Activated CD4-positive, alpha-beta T cell treated with anti-CD3 and anti-CD28 coated beads, Interleukin-2, amount 50 U/mL, for 1 hour (primary cell): ENCODE data around the gene PTGDR.

ENCODE experiments used
- DNase-seq: peaks from one replicate; pipeline ENCODE4 v3.0.0-alpha.2; 2020

The PTGDR gene, protein sequence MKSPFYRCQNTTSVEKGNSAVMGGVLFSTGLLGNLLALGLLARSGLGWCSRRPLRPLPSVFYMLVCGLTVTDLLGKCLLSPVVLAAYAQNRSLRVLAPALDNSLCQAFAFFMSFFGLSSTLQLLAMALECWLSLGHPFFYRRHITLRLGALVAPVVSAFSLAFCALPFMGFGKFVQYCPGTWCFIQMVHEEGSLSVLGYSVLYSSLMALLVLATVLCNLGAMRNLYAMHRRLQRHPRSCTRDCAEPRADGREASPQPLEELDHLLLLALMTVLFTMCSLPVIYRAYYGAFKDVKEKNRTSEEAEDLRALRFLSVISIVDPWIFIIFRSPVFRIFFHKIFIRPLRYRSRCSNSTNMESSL

DNA sequence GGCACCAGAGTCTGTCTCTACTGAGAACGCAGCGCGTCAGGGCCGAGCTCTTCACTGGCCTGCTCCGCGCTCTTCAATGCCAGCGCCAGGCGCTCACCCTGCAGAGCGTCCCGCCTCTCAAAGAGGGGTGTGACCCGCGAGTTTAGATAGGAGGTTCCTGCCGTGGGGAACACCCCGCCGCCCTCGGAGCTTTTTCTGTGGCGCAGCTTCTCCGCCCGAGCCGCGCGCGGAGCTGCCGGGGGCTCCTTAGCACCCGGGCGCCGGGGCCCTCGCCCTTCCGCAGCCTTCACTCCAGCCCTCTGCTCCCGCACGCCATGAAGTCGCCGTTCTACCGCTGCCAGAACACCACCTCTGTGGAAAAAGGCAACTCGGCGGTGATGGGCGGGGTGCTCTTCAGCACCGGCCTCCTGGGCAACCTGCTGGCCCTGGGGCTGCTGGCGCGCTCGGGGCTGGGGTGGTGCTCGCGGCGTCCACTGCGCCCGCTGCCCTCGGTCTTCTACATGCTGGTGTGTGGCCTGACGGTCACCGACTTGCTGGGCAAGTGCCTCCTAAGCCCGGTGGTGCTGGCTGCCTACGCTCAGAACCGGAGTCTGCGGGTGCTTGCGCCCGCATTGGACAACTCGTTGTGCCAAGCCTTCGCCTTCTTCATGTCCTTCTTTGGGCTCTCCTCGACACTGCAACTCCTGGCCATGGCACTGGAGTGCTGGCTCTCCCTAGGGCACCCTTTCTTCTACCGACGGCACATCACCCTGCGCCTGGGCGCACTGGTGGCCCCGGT lies at the start of gene PTGDR:
Gene PTGDR, plus strand, starts transcription at position 198 of the 778 bp plus-strand sequence. Its CDS starts 117 bp downstream, at position 315.
- peak; percentile 30 for DNase-seq

DNA sequence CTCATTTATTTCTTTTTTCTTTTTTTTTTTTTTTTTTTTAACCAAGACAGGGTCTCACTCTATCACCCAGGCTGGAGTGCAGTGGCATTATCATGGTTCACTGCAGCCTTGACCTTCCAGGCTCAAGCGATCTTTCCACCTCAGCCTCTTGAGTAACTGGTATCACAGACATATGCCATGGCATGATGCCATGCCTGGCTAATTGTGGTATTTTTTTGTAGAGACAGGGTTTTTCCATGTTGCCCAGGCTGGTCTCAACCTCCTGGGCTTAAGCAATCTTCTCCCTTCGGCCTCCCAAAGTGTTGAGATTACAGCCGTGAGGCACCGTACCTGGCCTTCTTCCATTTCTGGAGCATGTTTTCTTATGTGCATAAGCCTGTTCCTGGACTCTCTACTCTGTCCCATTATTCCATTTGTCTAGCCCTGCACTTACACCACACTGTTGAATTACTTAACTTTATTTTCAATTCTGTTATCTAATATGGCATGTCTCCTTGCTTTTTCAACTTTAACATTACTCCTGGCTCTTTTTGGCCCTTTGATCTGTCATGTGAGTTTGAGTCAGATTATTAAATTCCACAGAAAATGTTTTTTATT lies 47.9 kb upstream of the PTGDR start:
- no peak for DNase-seq

DNA sequence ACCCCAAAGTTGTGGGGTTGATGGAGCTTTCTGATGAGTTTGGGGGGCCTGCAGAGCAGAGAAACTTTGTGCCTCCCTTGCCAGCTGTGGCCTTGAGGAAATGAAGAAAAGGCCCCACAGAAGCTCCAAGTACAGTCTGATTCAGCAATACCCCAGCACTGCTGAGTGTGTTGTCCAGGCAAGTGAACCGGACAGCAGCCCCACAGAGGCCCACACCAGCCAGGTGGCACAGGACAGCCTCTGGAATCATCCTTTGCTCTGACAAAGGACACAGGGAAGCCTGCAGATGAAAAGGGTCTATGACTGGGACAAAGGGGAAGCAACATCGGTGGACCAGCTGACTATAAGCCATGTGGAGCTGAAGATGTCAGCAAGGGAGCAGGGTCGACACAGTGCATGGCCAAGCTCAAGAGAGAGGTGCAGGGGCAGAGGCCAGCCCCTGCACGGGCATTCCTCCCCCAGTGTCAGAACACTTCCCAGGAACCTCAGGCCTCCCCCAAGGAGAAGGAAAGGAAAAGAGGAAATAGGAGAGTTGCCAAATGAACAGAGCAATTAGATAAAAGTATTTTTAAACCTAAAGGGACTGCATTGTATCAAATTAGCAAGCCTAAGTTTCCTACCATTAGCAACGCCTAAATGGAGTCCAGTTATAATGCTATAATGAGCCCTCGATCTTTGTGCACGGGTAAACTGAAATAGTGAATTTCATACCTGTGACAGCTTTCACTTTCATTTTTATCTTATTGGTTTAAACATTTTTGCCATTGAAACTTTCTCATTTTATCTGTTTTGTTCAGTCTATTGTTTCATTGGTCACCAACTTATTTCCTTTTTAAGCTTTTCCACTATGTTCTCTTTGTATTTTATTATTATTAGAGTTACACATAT lies 46.3 kb upstream of the PTGDR start:
- no peak for DNase-seq

DNA sequence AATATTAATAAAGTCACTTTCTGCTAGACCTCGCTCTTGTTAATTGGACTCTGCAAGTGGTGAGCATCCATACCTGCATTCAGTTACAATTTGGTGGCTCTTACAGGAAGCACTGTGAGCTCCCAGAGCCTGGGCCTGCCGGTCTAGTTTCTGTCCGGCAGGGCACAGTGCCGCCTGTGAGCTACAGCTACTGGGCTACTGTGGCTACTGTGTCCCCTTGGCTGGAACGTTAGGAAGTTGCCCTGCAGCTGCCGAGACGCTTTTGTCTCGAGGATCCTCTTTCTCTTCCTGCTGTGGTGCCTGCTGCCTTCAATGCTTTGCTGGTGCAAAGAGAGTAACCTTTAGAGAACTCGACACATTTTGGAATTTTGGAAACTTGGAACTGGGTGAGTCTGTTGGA lies 44.6 kb upstream of the PTGDR start:
- no peak for DNase-seq

DNA sequence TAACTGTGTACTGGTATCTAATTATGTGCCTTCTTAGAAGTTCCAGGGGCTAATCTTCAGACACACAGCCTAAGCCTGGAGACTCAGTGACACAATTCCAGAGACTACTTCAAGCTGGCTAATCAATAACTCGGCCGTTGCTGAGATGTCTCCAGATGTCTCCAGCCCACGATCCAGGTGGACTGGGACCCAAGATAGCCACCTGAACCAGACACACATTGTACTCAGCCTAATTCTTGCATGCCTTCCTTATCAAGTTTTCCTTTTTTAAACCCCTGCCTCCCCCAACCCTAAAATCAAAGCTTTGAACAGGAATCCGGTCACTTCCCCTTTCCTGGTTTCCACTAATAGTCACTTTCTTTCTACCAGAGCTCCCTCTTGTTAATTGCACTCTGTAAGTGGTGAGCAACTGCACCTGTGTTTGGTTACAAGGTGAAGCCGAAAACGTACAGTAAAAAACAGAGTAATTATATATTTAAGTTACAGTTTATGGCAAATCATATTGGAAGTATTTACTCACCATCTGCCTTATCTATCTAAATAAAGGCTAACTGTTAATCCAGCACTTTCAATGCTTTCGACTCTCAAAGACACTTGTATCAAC lies 39.8 kb upstream of the PTGDR start:
- no peak for DNase-seq

DNA sequence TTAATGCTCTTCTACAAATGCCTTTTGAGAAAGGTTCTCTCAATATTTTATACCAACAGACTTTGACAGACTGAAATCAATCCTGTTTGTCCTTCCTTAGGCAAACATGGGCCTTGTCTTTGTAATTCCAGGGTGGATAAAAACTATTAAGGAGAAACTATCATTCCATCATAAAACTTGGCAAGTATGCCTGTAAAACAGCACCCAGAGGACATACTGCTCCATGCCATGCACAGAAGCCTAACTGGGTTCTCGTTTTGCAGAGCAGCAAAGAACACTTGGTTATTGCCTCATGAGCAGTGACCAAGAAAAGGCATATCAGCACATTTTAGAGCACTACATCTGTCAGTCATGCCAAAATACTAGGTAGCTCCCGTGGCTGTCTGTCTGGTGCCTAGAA lies 33.8 kb upstream of the PTGDR start:
- DNase-seq, result no peak

DNA sequence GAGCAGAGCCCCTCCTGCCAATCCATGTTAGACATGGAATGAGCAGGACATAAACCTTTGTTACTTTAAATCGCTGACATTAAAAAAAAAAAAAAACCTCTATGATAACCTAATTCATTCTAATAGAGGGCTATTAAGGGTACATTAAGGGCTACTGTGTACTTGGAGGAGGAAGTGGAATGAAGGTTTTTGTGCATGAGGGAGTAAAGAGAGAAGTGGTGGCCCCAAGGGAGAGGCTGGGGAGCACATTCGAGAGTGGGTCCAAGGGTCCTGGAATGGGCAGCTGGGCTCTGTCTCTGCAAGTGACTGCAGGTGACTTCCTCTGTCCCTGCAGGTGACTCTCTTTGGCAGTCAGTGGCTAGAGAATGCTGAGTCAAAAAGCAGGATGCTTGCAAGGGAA lies 32.1 kb upstream of the PTGDR start:
- DNase-seq, result no peak

DNA sequence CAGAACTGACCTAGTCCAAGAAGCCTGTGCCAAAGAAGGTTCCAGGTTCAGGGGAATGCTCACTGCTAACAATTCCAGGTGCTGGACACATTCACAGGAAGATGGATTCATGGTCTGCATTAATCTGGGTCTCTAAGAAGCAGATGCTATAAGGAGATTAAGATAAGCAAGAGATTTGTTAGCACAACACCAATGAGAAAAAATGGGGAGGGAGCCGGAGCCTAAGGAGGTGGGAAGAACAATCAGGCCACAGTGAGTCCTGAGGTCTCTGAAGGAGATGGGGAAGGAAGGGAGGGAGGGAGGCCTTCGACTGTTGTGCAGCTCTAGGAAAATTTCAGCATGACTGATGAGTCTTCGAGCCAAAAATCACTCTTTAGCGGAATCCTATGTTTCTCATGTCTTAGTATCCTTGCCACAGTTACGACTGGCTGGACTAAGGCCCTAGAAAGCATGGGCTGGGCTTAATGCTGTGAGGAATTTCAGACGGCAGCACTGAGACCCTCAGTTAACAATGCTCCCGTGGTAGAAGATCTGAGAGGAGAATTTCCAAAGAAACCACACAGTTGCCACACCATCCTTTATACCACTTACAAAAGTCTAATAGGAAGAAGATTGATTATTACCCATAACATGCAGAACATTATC lies 31.5 kb upstream of the PTGDR start:
- DNase-seq, result no peak

DNA sequence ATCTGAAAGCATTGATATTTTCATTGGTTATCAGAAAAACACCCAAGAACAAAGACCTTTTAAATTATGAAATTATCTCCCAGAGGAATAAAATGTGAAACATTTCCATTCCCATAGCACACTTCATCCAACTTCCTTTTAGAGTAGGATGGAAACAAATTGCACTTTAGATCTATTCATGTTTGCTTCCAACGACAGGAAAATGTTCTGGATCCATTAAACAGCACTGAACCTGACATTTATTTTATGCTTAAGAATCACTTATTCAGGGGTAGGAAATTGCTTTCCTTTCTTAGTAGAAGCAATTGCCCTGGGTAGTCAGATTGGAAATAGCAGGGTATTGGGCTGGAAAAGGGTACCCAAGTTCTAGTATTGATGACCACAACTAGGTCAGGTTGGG lies 28.8 kb upstream of the PTGDR start:
- DNase-seq, result no peak

DNA sequence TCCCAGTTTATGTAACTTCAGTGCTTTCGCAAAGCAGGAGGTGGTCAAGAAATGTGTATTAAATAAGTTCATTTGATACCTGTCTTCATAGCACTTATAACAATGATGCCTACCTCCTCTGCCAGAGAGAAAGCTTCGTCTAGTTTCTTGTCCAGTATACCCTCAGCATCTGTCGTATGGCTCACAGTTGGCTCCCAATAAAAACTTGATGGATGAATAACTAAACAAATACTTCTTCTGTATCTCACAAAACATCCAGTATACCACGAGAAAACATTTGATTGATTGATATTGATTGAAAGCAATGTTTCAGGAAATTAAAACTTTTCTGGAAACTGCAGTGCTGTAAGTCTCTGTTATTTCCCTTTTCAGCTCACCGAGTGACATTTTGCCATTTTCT lies 26.9 kb upstream of the PTGDR start:
- DNase-seq, result no peak

DNA sequence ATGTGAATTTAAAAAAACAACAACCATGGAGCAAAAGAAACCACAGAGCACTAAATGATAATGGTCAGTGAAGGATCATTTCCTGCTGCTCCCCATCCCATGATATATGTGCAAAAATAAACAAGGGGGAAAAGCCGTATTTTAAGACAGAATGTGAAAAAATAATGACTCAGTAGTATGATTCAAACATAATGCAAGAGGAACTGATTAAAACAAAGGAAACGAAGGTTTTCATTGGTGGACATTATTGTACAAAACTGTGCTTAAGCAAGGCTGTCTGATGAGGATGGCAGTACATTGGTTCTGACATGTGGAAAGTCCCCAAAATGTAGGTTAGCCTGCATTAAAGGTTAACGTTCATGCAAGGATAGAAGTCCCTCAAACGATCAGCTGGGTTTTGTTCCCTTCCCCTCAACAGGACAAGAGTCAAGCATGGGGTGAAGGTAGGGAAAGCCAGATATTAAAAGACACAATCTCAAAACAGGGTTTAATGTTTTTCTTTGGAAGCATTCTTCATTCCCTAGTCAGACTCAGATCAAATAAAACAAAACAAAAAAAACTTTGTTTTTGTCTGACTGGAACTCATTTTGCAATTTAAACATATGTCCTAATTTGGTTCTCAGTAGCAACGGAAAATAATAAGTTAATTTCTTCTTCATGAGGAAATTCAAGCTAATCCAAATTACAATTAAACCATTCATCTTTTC lies 26.3 kb upstream of the PTGDR start:
- DNase-seq, result no peak

DNA sequence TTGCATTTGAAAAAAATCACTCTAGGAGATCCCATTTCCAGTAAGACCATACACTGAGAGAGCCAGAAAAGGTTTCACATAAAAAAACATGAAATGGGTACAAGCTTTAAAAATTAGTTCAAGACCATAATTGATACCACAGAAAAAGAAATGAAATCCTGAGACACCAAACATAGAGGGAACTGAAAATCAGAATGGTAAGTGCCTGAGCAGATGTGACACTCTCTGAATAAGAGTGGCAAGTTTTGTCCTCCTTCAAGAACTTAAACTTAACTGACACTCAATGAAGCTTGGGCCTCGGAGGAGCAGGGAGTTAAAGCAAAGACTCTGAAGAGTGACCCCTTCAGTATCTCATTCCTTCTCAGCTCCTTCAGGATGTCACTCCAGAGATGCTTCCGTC lies 23.2 kb upstream of the PTGDR start:
- DNase-seq, result no peak

DNA sequence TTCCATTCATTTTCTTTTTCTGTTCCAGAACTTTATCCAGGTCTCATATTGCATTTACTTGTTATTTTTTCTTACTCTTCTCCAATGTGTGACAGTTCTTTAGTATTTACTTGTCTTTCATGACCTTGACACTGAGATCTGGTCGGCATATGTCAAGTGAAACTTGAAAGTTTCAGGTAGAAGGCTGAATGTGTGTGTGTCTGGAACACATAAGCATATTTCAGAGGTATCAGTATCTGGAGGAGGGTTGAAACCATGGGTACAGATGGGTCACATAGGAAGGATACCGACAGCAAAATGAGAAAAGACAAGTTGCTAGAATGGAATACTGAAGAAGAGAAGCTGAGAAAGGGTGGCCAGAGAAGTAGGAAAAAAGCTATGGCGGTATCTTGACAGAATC lies 22.5 kb upstream of the PTGDR start:
- no peak for DNase-seq

DNA sequence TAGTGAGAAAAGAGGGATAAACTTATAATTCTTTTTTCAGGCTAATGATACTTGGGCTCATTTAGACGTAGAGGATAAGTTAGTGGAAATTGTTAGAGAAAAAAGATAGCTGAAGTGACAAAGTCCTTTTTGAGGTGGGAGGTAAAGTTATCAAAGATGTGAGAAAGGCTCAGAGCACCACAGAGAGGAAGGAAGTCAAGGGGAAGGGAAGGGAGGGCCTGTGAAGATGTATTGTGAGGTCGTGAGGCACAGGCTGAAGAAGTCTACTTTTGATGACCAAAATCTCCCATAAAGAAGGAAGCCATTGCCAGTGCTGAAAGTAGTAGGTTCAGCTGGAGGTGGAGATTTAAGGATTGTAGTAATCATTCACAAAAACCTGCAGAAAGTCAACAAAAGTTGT lies 19.4 kb upstream of the PTGDR start:
- no peak for DNase-seq

DNA sequence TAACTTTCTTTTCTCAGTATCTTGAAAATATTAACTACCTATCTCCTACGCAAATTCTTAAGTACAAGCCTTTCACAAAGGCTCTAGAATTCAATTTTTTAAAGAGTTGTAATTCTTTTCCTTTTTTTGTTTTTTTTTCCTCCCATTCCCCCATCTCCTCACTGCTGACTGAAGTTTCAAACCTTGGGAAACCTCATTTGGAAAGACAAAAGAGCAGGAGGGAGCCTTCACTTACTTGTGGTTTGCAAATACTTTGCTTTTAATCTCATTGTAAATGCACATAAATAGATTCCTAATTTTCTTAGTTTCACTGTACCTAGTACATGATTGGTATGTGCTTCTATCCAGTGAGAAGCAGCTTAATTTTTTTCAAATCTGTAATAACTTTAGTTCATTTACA lies 15.8 kb upstream of the PTGDR start:
- DNase-seq, result no peak

DNA sequence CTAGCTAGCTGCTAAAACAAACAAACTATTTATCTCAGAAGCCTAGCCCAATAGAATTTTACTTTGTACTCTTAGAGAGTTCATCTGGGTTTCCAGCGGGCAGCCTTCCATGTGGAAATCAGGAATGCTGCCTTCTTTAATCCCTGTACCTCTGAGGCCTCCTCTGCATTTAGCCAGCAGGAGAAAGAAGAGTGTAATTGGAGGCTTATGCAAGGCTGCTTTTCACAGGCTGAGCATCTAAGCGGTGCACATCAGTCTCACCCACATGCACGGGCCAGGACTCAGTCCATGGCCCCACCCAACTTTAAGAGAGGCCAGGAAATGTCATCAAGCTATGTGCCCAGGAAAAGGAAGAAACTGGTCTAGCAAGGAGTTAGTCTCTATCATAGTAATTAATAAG lies 14.0 kb upstream of the PTGDR start:
- DNase-seq, result no peak

DNA sequence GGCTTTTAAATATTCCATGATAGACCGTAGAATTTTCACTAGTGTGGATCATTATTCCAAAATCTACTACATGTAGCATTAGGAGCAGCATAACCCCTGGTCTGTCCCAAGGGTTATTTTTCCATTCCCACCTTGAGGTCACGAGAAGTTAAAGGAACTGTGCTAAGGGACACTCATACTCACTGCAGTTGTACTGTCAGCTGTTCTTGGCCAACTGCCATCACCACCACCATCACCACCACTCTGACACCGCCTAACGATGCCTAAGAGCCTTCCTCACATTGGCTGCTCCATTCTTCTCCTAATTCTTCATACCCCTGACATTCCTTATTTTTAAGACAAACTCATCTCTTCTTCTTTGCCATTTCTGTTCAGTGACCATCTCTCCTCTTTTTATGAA lies 13.4 kb upstream of the PTGDR start:
- DNase-seq, result no peak

DNA sequence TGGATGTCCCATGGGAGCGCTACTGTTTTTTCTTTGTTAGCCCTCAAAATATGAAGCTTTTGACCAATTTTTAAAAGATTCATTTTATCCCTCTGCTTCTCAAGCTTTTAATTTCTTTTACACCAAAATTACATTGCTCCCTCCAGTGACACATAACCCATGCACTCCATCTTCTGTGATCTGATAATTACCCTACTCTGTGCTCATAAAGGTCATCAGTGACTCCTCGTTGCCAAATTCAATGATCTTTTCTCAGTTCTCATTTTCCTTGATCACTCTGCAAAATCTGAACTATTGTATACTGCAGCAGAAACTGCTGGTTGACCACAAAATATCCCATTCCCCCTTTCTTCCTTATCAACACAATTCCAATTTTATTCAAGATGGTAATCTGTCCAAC lies 8.7 kb upstream of the PTGDR start:
- DNase-seq, result no peak

DNA sequence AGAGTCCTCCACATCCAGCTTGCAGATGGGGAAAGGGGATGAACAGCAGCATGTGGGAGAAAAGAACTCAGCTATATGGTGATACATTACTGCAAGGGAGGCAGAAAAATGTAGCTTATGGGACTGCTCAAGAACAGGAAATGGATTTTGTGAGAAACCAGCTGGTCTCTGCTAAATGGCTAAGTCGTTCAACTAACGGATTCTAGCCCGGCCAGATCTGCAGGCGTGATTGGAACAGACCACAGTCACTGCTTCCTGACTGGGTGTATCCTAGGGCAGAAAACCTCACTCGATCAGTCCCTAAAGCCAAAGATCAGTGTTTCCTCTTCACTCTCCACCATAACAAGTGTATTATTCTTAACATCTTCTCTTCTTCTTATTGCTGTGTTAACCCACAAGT lies 8.1 kb upstream of the PTGDR start:
- DNase-seq, result no peak

DNA sequence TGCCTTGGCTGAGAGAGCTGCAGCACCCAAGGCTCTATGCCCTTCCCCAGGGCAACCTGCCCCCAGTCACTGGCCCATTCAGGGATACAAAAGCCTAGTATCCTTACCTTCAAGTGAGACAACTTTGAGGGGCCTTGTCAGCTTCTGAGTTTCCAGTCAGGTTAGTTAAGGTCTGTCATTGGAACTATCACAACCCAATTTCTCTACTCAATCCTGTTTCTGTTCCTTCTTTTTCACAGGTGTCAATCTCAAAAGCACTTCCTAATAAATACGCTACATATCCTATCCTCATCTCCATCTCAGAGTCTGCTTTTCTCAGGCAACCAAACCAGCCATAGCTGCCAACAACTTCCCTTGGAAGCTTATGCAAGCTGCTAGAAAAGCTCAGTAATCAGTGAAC lies 4.9 kb upstream of the PTGDR start:
- no peak for DNase-seq

DNA sequence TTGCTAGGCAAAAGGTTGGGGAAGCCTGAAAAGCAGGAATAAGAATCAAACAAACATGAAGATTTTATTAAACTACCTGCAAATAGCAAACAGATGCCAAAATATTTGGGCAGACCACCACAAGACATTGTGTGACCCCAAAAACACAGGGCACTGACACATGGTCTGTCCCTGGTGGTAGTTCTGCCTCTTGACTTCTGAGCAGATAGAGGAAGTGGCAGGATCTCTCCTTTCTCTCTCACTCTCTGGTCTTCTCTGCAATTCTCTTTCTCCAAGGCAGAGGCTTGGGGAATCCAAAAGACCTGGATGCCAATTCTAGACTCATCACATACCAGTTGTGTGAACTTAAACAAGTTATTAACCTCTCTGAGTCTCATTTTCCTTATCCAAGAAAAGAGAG lies 4.3 kb upstream of the PTGDR start:
- DNase-seq, result no peak

DNA sequence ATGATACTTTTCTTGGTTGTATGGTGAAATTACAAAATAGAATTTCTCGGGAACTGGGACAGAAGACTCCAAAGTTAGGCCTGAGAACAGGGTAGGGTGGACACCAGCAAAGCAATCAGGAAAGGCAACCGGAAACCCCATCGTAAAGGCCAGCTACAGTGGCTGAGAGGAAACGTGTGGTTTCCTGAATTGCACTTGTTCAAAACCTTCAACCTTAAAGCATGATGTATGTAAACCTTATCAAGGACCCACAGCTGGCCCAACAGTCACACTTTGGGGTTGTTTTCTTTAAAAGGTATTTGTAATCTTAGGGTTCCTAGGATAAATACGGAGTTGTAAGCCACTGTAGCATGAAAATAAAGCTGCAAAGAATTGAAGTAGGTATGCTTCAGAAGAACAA lies 2.2 kb upstream of the PTGDR start:
- no peak for DNase-seq
